ENCODE measurements around the gene TAF6.

TAF6 gene

GRCh38 chr7:100120733-100121036, 1.5 kb upstream of the TAF6 start:
- DNase-seq (ENCODE audit: low read depth), result no peak

GRCh38 chr7:100119970-100120732, 993 bp upstream of the TAF6 start:
- DNase-seq (ENCODE audit: low read depth), result no peak

GRCh38 chr7:100118388-100119071, 628 bp downstream of the TAF6 start:
- no peak for DNase-seq (ENCODE audit: low read depth)

- DNase-seq (ENCODE audit: low read depth), result no peak
Observed at GRCh38 chr7:100115026-100115425, 4.1 kb downstream of the TAF6 start.

- no peak for DNase-seq (ENCODE audit: low read depth)
Observed at GRCh38 chr7:100111914-100112313, 7.2 kb downstream of the TAF6 start.

- no peak for DNase-seq (ENCODE audit: low read depth)
Observed at GRCh38 chr7:100111156-100111555, 8.0 kb downstream of the TAF6 start.

- DNase-seq (ENCODE audit: low read depth), result no peak
Observed at GRCh38 chr7:100109521-100110163, 9.5 kb downstream of the TAF6 start.

GRCh38 chr7:100107890-100108289, 11.3 kb downstream of the TAF6 start:
- no peak for DNase-seq (ENCODE audit: low read depth)

GRCh38 chr7:100107125-100107737, 11.9 kb downstream of the TAF6 start:
- no peak for DNase-seq (ENCODE audit: low read depth)

- DNase-seq (ENCODE audit: low read depth), result no peak
Observed at GRCh38 chr7:100106633-100107032, 12.5 kb downstream of the TAF6 start.

GRCh38 chr7:100105534-100105933, 13.6 kb downstream of the TAF6 start:
- no peak for DNase-seq (ENCODE audit: low read depth)

- no peak for DNase-seq (ENCODE audit: low read depth)
Observed at GRCh38 chr7:100102950-100103840, 16.0 kb downstream of the TAF6 start.

GRCh38 chr7:100101016-100101862, 17.9 kb downstream of the TAF6 start, which contains the start of the genes AP4M1 and MCM7:
Gene AP4M1, plus strand, starts transcription at chr7:100101643. Its CDS starts 72 bp downstream, at chr7:100101715.
Gene MCM7, minus strand, starts transcription at chr7:100101397. Its CDS starts 103 bp downstream, at chr7:100101294.
- peak; percentile 94 for DNase-seq (ENCODE audit: low read depth)

GRCh38 chr7:100100420-100101015, 18.6 kb downstream of the TAF6 start:
- DNase-seq (ENCODE audit: low read depth), result peak; percentile 84

GRCh38 chr7:100099452-100099851, 19.7 kb downstream of the TAF6 start:
- no peak for DNase-seq (ENCODE audit: low read depth)

GRCh38 chr7:100098913-100099312, 20.2 kb downstream of the TAF6 start:
- no peak for DNase-seq (ENCODE audit: low read depth)

- no peak for DNase-seq (ENCODE audit: low read depth)
Observed at GRCh38 chr7:100095704-100096103, 23.5 kb downstream of the TAF6 start.

- no peak for DNase-seq (ENCODE audit: low read depth)
Observed at GRCh38 chr7:100095289-100095688, 23.9 kb downstream of the TAF6 start.

- no peak for DNase-seq (ENCODE audit: low read depth)
Observed at GRCh38 chr7:100093925-100094486, 25.2 kb downstream of the TAF6 start.

GRCh38 chr7:100093498-100093897, 25.7 kb downstream of the TAF6 start:
- DNase-seq (ENCODE audit: low read depth), result no peak

Measured in CMK (cell line).